Measurements from ENCODE around the gene RNF11. TPM values are rescaled to one million over a fixed set of nuclear protein-coding genes. Genes with fewer than 3 reads are reported as not detected.

RNF11 gene
- total and polyA plus RNA-seq, 4 donors, result 24.1 to 102 (median 48.7) TPM

GRCh38 chr1:51289676-51290488 lies 53.8 kb downstream of the RNF11 start (continued):
- TF ChIP-seq JUND (IDR thresholded peaks at IDR 0.05), result no peak
- no peak for TF ChIP-seq RAD21 (IDR thresholded peaks at IDR 0.05)
- no peak for TF ChIP-seq HNF4G (IDR thresholded peaks at IDR 0.05)
- TF ChIP-seq MAX (IDR thresholded peaks at IDR 0.05), result no peak

GRCh38 chr1:51290489-51290847 lies 54.4 kb downstream of the RNF11 start:
- WGBS, result 96% methylated on average over 5 of the region's 5 CpGs
- H3K27ac ChIP-seq (ENCODE audit: low read depth in 1 of 2, low read length in 2 of 2), result no peak overlapping the region
- peaks cover 5 to 28% (median 14%) of the 10 kb centered on the region in 4 donors for H3K4me1 ChIP-seq (ENCODE audit: control insufficient read depth in 4 of 4, insufficient read depth in 4 of 4, low read length in 3 of 4)
- H3K4me3 ChIP-seq (ENCODE audit: low read depth in 1 of 3, low read length in 3 of 3), result no peak overlapping the region
- H3K36me3 ChIP-seq (ENCODE audit: control insufficient read depth in 4 of 4, insufficient read depth in 3 of 4, low read depth in 1 of 4, low read length in 3 of 4), result no peaks in the 10 kb centered on the region
- DNase-seq (ENCODE audit: low spot score), result no peak
- H3K27me3 ChIP-seq (ENCODE audit: control insufficient read depth in 4 of 4, insufficient read depth in 4 of 4, low read length in 3 of 4), result no peaks in the 10 kb centered on the region
- TF ChIP-seq REST (IDR thresholded peaks at IDR 0.05), result no peak
- no peak for TF ChIP-seq MAX (IDR thresholded peaks at IDR 0.05)
- TF ChIP-seq JUND (IDR thresholded peaks at IDR 0.05), result no peak
- TF ChIP-seq EGR1 (IDR thresholded peaks at IDR 0.05; ENCODE audit: low read depth in 2 of 2), result no peak
- TF ChIP-seq ZBTB33 (IDR thresholded peaks at IDR 0.05), result no peak
- TF ChIP-seq NR2F2 (IDR thresholded peaks at IDR 0.05), result no peak
- TF ChIP-seq HNF4A (conservative IDR thresholded peaks at IDR 0.05), result no peak
- TF ChIP-seq RAD21 (IDR thresholded peaks at IDR 0.05), result no peak
- TF ChIP-seq YY1 (IDR thresholded peaks at IDR 0.05), result no peak
- TF ChIP-seq ATF3 (IDR thresholded peaks at IDR 0.05), result no peak
- no peak for TF ChIP-seq FOXA1 (IDR thresholded peaks at IDR 0.05)
- no peak for TF ChIP-seq SP1 (IDR thresholded peaks at IDR 0.05)
- no peak for TF ChIP-seq RXRA (IDR thresholded peaks at IDR 0.05)
- TF ChIP-seq HNF4G (IDR thresholded peaks at IDR 0.05), result no peak
- no peak for TF ChIP-seq FOXA2 (IDR thresholded peaks at IDR 0.05)
- TF ChIP-seq TAF1 (conservative IDR thresholded peaks at IDR 0.05), result no peak
- no peak for TF ChIP-seq CTCF (IDR thresholded peaks at IDR 0.05; ENCODE audit: low read depth, low read length, missing input control)
- TF ChIP-seq GABPA (IDR thresholded peaks at IDR 0.05 in 1 of 2, conservative IDR thresholded peaks at IDR 0.05 in 1 of 2), result no peak
- H3K9me3 ChIP-seq (ENCODE audit: control insufficient read depth in 4 of 4, low read length in 3 of 4), result no peaks in the 10 kb centered on the region
- no peak overlapping the region for H3K9ac ChIP-seq (ENCODE audit: low read depth in 1 of 2, low read length in 2 of 2)
